Thyroid gland (tissue), 4 donors: ENCODE measurements around the gene ACYP1.

ENCODE experiments used
- CTCF ChIP-seq, 6 experiments: fragments of 200-600 bp in 3 of 6; fragments of 450-650 bp in 3 of 6; sonication (generic) in 3 of 6; IDR thresholded peaks; one replicate each; pipeline ENCODE4 v1.5.1; 2016 to 2019; ENCODE audit warnings: antibody characterized with exemption in 6 of 6, mild to moderate bottlenecking in 2 of 6, inconsistent platforms in 1 of 6, moderate library complexity in 1 of 6
- POLR2A ChIP-seq, 2 donors: fragments of 450-650 bp; IDR thresholded peaks; one replicate each; pipeline ENCODE4 v1.6.1; 2017; ENCODE audit warnings: antibody characterized with exemption in 2 of 2, mild to moderate bottlenecking in 2 of 2, moderate library complexity in 1 of 2

GRCh38 chr14:75092698-75093097 is 28.9 kb upstream of the ACYP1 start:
- no peak for TF ChIP-seq CTCF (IDR thresholded peaks at IDR 0.05)
- no peak for TF ChIP-seq POLR2A (IDR thresholded peaks at IDR 0.05)
